ENCODE data around the gene OPCML.

DNA sequence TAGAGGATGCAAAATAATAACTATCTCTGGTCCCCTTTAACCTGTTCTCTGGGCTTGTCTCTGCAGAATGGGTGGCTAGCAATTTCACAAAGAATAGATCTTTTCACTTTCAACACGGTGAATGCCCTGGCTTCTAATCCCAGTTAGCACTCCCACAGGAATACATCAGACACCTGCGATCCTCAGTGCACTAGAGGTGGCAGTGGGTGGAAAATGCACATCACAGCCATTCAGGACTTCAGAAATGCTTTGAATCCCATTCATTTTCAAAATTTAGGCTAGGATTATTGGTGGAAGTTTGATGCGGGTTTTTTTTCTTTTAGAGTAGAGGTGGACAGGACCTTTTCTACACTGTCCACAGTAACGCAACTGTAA, 55.1 kb downstream of the OPCML start:
- TF ChIP-seq, protein P1, sequence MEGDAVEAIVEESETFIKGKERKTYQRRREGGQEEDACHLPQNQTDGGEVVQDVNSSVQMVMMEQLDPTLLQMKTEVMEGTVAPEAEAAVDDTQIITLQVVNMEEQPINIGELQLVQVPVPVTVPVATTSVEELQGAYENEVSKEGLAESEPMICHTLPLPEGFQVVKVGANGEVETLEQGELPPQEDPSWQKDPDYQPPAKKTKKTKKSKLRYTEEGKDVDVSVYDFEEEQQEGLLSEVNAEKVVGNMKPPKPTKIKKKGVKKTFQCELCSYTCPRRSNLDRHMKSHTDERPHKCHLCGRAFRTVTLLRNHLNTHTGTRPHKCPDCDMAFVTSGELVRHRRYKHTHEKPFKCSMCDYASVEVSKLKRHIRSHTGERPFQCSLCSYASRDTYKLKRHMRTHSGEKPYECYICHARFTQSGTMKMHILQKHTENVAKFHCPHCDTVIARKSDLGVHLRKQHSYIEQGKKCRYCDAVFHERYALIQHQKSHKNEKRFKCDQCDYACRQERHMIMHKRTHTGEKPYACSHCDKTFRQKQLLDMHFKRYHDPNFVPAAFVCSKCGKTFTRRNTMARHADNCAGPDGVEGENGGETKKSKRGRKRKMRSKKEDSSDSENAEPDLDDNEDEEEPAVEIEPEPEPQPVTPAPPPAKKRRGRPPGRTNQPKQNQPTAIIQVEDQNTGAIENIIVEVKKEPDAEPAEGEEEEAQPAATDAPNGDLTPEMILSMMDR (IDR thresholded peaks at IDR 0.05), result no peak
- TF ChIP-seq POLR2A (IDR thresholded peaks at IDR 0.05), result no peak
